ENCODE measurements around the gene DBNDD1. TPM values are rescaled to one million over a fixed set of nuclear protein-coding genes. Genes with fewer than 3 reads are reported as not detected.

The DBNDD1 gene
- polyA plus RNA-seq, 4 donors = 0.67 to 8.3 (median 2.2) TPM; not detected in 1

GRCh38 chr16:89986600-89986999 is 32.7 kb downstream of the DBNDD1 start:
- Histone ChIP-seq H3K9me3 (ENCODE audit: control insufficient read depth in 2 of 2, insufficient read depth in 1 of 2, low read depth in 1 of 2, low read length in 1 of 2) (no peaks in the 10 kb centered on the region), H3K27me3 (ENCODE audit: control insufficient read depth in 3 of 3, insufficient read depth in 3 of 3, low read length in 3 of 3) (no peaks in the 10 kb centered on the region), H3K4me1 (ENCODE audit: control insufficient read depth in 3 of 3, insufficient read depth in 2 of 3, low read depth in 1 of 3, low read length in 2 of 3) (no peaks in the 10 kb centered on the region), H3K27ac (ENCODE audit: low read depth in 1 of 3, low read length in 2 of 3) (no peak overlapping the region), H3K36me3 (ENCODE audit: control insufficient read depth in 3 of 3, insufficient read depth in 2 of 3, low read depth in 1 of 3, low read length in 3 of 3) (peaks cover 32 to 80% (median 34%) of the 10 kb centered on the region in 3 donors), H3K4me3 (ENCODE audit: low read depth in 1 of 3, low read length in 3 of 3) (no peak overlapping the region)
- DNase-seq (no peak), FAIRE-seq (no peak)
- WGBS, 3 donors = 93 to 97% (median 94%) methylated on average over 13 of the region's 13 CpGs

- peaks cover 29 to 80% (median 37%) of the 10 kb centered on the region in 3 donors for H3K36me3 ChIP-seq (ENCODE audit: control insufficient read depth in 3 of 3, insufficient read depth in 2 of 3, low read depth in 1 of 3, low read length in 3 of 3)
Measured at GRCh38 chr16:89985219-89985618, 34.0 kb downstream of the DBNDD1 start.

GRCh38 chr16:89984216-89984615 is 35.0 kb downstream of the DBNDD1 start:
- no peaks in the 10 kb centered on the region for H3K9me3 ChIP-seq (ENCODE audit: control insufficient read depth in 2 of 2, insufficient read depth in 1 of 2, low read depth in 1 of 2, low read length in 1 of 2)
- H3K36me3 ChIP-seq (ENCODE audit: control insufficient read depth in 3 of 3, insufficient read depth in 2 of 3, low read depth in 1 of 3, low read length in 3 of 3) = peaks cover 29 to 79% (median 46%) of the 10 kb centered on the region in 3 donors
- 90 to 96% (median 91%) methylated on average over 7 of the region's 7 CpGs for WGBS, 3 donors
- no peak for FAIRE-seq
- no peaks in the 10 kb centered on the region for H3K27me3 ChIP-seq (ENCODE audit: control insufficient read depth in 3 of 3, insufficient read depth in 3 of 3, low read length in 3 of 3)
- no peak overlapping the region for H3K27ac ChIP-seq (ENCODE audit: low read depth in 1 of 3, low read length in 2 of 3)
- H3K4me1 ChIP-seq (ENCODE audit: control insufficient read depth in 3 of 3, insufficient read depth in 2 of 3, low read depth in 1 of 3, low read length in 2 of 3) = no peaks in the 10 kb centered on the region
- no peak overlapping the region for H3K4me3 ChIP-seq (ENCODE audit: low read depth in 1 of 3, low read length in 3 of 3)
- no peak for DNase-seq

More at GRCh38 chr16:89985219-89985618, 34.0 kb downstream of the DBNDD1 start:
- no peaks in the 10 kb centered on the region for H3K9me3 ChIP-seq (ENCODE audit: control insufficient read depth in 2 of 2, insufficient read depth in 1 of 2, low read depth in 1 of 2, low read length in 1 of 2)
- FAIRE-seq (no peak), DNase-seq (no peak)
- no peaks in the 10 kb centered on the region for H3K27me3 ChIP-seq (ENCODE audit: control insufficient read depth in 3 of 3, insufficient read depth in 3 of 3, low read length in 3 of 3)
- H3K4me3 ChIP-seq (ENCODE audit: low read depth in 1 of 3, low read length in 3 of 3) = no peak overlapping the region
- WGBS, 3 donors = 92 to 96% (median 96%) methylated on average over 10 of the region's 10 CpGs
- H3K4me1 ChIP-seq (ENCODE audit: control insufficient read depth in 3 of 3, insufficient read depth in 2 of 3, low read depth in 1 of 3, low read length in 2 of 3) = no peaks in the 10 kb centered on the region
- no peak overlapping the region for H3K27ac ChIP-seq (ENCODE audit: low read depth in 1 of 3, low read length in 2 of 3)

GRCh38 chr16:89983536-89983935 is 35.7 kb downstream of the DBNDD1 start:
- DNase-seq (no peak), FAIRE-seq (no peak)
- H3K9me3 ChIP-seq (ENCODE audit: control insufficient read depth in 2 of 2, insufficient read depth in 1 of 2, low read depth in 1 of 2, low read length in 1 of 2) = no peaks in the 10 kb centered on the region
- H3K4me1 ChIP-seq (ENCODE audit: control insufficient read depth in 3 of 3, insufficient read depth in 2 of 3, low read depth in 1 of 3, low read length in 2 of 3) = no peaks in the 10 kb centered on the region
- peaks cover 27 to 77% (median 46%) of the 10 kb centered on the region in 3 donors for H3K36me3 ChIP-seq (ENCODE audit: control insufficient read depth in 3 of 3, insufficient read depth in 2 of 3, low read depth in 1 of 3, low read length in 3 of 3)
- WGBS, 3 donors = 79 to 92% (median 80%) methylated on average over 15 of the region's 15 CpGs
- no peak overlapping the region for H3K4me3 ChIP-seq (ENCODE audit: low read depth in 1 of 3, low read length in 3 of 3)
- H3K27ac ChIP-seq (ENCODE audit: low read depth in 1 of 3, low read length in 2 of 3) = no peak overlapping the region
- H3K27me3 ChIP-seq (ENCODE audit: control insufficient read depth in 3 of 3, insufficient read depth in 3 of 3, low read length in 3 of 3) = no peaks in the 10 kb centered on the region

GRCh38 chr16:89982318-89982717 is 36.9 kb downstream of the DBNDD1 start:
- FAIRE-seq (no peak), DNase-seq (no peak)
- Histone ChIP-seq H3K27me3 (ENCODE audit: control insufficient read depth in 3 of 3, insufficient read depth in 3 of 3, low read length in 3 of 3) (no peaks in the 10 kb centered on the region), H3K27ac (ENCODE audit: low read depth in 1 of 3, low read length in 2 of 3) (no peak overlapping the region), H3K36me3 (ENCODE audit: control insufficient read depth in 3 of 3, insufficient read depth in 2 of 3, low read depth in 1 of 3, low read length in 3 of 3) (peaks cover 26 to 79% (median 43%) of the 10 kb centered on the region in 3 donors), H3K4me3 (ENCODE audit: low read depth in 1 of 3, low read length in 3 of 3) (no peak overlapping the region), H3K4me1 (ENCODE audit: control insufficient read depth in 3 of 3, insufficient read depth in 2 of 3, low read depth in 1 of 3, low read length in 2 of 3) (no peaks in the 10 kb centered on the region), H3K9me3 (ENCODE audit: control insufficient read depth in 2 of 2, insufficient read depth in 1 of 2, low read depth in 1 of 2, low read length in 1 of 2) (no peaks in the 10 kb centered on the region)
- 93 to 94% (median 94%) methylated on average over 9 of the region's 9 CpGs for WGBS, 3 donors

- FAIRE-seq = no peak
- H3K36me3 ChIP-seq (ENCODE audit: control insufficient read depth in 3 of 3, insufficient read depth in 2 of 3, low read depth in 1 of 3, low read length in 3 of 3) = peaks cover 22 to 74% (median 37%) of the 10 kb centered on the region in 3 donors
- H3K4me1 ChIP-seq (ENCODE audit: control insufficient read depth in 3 of 3, insufficient read depth in 2 of 3, low read depth in 1 of 3, low read length in 2 of 3) = no peaks in the 10 kb centered on the region
- H3K27me3 ChIP-seq (ENCODE audit: control insufficient read depth in 3 of 3, insufficient read depth in 3 of 3, low read length in 3 of 3) = no peaks in the 10 kb centered on the region
- no peak overlapping the region for H3K4me3 ChIP-seq (ENCODE audit: low read depth in 1 of 3, low read length in 3 of 3)
- DNase-seq = no peak
- WGBS, 3 donors = 84 to 93% (median 84%) methylated on average over 8 of the region's 8 CpGs
- H3K27ac ChIP-seq (ENCODE audit: low read depth in 1 of 3, low read length in 2 of 3) = no peak overlapping the region
- no peaks in the 10 kb centered on the region for H3K9me3 ChIP-seq (ENCODE audit: control insufficient read depth in 2 of 2, insufficient read depth in 1 of 2, low read depth in 1 of 2, low read length in 1 of 2)
Measured at GRCh38 chr16:89981414-89981813, 37.8 kb downstream of the DBNDD1 start.

GRCh38 chr16:89974870-89975269 is 44.4 kb downstream of the DBNDD1 start:
- Histone ChIP-seq H3K27me3 (ENCODE audit: control insufficient read depth in 3 of 3, insufficient read depth in 3 of 3, low read length in 3 of 3) (no peaks in the 10 kb centered on the region), H3K4me1 (ENCODE audit: control insufficient read depth in 3 of 3, insufficient read depth in 2 of 3, low read depth in 1 of 3, low read length in 2 of 3) (peaks cover 6 to 34% (median 12%) of the 10 kb centered on the region in 3 donors), H3K4me3 (ENCODE audit: low read depth in 1 of 3, low read length in 3 of 3) (no peak overlapping the region), H3K9me3 (ENCODE audit: control insufficient read depth in 2 of 2, insufficient read depth in 1 of 2, low read depth in 1 of 2, low read length in 1 of 2) (peaks cover 0 to 22% of the 10 kb centered on the region in 2 donors), H3K27ac (ENCODE audit: low read depth in 1 of 3, low read length in 2 of 3) (peak overlapping the region in 2 of 3 donors; percentile 27 to 95), H3K36me3 (ENCODE audit: control insufficient read depth in 3 of 3, insufficient read depth in 2 of 3, low read depth in 1 of 3, low read length in 3 of 3) (peaks cover 0 to 23% (median 10%) of the 10 kb centered on the region in 3 donors)
- WGBS, 3 donors = 16 to 77% (median 43%) methylated on average over 2 of the region's 2 CpGs
- no peak for FAIRE-seq
- peak; percentile 42 to 69 for DNase-seq

GRCh38 chr16:89973654-89974335 is 45.5 kb downstream of the DBNDD1 start:
- Histone ChIP-seq H3K27ac (ENCODE audit: low read depth in 1 of 3, low read length in 2 of 3) (peak overlapping the region; percentile 16 to 95 (median 32)), H3K4me1 (ENCODE audit: control insufficient read depth in 3 of 3, insufficient read depth in 2 of 3, low read depth in 1 of 3, low read length in 2 of 3) (peaks cover 6 to 34% (median 12%) of the 10 kb centered on the region in 3 donors), H3K9me3 (ENCODE audit: control insufficient read depth in 2 of 2, insufficient read depth in 1 of 2, low read depth in 1 of 2, low read length in 1 of 2) (peaks cover 0 to 26% of the 10 kb centered on the region in 2 donors), H3K27me3 (ENCODE audit: control insufficient read depth in 3 of 3, insufficient read depth in 3 of 3, low read length in 3 of 3) (no peaks in the 10 kb centered on the region), H3K36me3 (ENCODE audit: control insufficient read depth in 3 of 3, insufficient read depth in 2 of 3, low read depth in 1 of 3, low read length in 3 of 3) (peaks cover 0 to 23% (median 2%) of the 10 kb centered on the region in 3 donors), H3K4me3 (ENCODE audit: low read depth in 1 of 3, low read length in 3 of 3) (peak overlapping the region in 2 of 3 donors; percentile 88 to 98)
- WGBS, 3 donors = 21 to 64% (median 27%) methylated on average over 13 of the region's 13 CpGs
- DNase-seq (peak; percentile 80 to 93), FAIRE-seq (no peak)
